LoVo (cell line): ENCODE results near the gene RALY.

Experiments used
- DNase-seq: peaks from one replicate; pipeline ENCODE4 v3.0.0-alpha.2; 2016; ENCODE audit warnings: low spot score

Gene RALY

DNA sequence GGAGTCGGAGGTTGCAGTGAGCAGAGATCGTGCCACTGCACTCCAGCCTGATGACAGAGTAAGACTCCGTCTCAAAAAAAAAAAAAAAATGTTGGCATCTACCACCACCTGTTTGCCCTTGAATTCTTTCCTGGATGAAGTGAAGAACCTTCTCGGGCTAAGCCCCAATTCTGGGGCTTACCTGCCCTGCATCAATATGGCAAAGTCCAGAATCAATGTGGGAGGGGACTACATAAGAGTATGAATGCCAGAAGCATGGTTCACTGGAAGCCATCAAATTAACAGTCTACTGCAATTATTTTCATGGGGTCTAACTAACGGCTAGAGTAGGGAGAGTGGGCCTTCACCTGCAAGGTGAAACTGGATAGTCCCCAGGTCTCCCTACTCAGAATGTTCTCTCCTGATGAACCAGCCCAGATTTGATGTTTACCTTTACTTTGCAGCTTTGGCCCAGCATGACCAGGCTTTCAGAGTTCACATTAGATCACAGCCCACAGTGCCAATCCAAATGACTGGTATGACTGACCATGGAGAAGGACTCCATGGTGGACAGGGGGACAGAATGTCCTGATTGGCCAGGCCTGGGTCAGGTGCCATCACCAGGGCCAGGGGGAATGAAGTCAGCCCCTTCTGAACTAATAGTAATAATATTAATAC is 7.0 kb upstream of the RALY start:
- no peak for DNase-seq

DNA sequence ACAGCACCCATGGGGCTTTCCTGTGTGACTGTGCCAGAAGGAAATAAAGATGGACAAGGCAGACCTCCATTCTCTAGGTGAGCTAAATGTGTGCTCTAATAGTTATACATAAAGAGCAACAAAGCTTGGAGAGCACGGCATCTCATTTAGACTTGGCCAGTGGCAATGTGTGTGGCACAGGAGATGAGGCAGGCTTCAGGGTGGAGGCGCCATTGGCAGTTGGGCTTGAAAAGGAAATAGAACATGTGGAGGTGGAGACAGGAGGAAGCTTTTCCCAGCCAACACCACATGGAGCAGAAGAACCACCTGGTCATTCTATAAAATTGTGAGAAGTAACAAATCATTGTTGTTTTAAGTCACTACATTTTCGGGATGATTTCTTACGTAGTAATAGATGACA is 3.6 kb upstream of the RALY start:
- no peak for DNase-seq

DNA sequence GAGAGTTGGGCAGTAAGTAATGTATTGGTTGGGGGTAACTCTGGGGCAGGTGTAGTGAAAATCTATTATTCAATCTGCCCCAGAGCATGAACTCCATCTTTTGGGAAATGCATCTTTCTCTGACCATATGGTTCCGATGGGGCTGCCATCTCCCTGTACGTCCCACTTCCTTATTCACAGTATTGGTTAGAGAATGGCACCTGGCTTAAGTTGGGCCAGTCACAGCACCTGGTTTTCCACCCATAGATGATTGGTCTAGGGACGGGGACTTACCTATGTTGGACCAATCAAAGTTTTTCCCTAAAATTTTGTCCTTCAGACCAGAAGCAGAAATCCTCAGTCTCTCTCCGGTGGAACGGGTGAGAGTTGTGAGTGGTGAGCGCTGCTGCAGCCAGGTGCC is 2.2 kb upstream of the RALY start:
- DNase-seq = no peak

DNA sequence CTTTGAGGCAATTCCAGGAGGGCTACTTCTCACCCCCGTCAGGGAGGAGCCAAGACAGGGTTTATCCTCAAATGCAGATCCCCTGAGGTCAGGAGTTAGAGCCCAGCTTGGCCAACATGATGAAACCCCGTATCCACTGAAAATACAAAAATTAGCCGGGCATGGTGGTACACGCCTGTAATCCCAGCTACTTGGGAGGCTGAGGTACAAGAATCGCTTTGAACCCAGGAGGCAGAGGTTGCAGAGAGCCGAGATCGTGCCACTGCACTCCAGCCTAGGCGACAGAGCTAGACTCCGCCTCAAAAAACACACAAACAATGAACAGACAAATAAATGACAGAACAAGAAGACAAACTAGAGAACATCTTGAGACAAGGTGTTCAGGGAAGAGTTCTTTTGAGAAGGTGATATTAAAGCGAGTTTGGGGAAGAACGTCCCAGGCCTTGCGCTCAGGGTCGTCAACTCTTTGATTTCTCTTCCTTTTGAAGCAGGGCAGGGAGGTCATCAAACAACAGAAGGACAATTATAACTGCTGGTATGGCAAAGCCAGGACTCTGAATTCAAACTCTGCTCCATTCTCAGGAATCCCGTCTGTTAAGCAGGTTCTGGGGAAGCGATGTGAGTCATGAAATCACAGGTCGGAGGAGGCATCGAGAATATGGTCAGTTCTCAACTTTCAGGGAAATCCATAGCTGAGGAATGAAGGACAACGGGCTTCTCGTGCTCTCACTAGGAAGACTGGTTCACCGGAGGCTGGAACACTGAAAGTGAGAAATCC is 1.4 kb upstream of the RALY start:
- DNase-seq = no peak

DNA sequence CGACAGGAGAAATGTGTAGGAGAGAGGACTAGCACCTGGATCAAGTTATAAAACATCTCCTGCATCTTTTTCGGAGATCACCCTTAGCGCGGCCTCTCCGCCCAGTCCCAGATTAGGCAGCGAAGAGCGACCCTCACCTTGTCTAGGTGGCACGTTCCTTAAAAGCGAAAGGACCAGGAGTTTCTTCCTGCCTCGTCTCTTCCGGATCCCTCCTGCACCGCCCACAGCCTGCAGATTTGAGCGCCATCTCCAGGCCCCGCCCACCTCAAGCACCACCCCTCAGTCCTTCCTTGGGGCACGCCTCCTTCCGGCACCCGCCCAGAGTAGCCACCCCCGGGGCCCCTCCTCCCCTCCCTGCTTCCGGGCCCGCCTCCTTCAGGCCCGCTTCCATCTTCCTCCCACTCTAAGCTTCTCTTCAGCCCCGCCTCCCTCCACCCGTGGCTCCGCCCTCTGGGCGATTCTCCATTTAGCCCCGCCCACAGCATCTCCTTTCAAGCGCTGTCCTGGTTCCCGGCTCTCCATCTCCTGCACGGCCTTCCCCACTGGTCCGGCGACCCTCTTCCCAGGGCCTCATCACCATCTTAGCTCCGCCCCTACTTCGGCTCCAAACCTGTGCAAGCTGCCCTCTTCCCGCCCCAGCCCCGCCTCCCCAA is 662 bp upstream of the RALY start:
- DNase-seq = peak; percentile 99

DNA sequence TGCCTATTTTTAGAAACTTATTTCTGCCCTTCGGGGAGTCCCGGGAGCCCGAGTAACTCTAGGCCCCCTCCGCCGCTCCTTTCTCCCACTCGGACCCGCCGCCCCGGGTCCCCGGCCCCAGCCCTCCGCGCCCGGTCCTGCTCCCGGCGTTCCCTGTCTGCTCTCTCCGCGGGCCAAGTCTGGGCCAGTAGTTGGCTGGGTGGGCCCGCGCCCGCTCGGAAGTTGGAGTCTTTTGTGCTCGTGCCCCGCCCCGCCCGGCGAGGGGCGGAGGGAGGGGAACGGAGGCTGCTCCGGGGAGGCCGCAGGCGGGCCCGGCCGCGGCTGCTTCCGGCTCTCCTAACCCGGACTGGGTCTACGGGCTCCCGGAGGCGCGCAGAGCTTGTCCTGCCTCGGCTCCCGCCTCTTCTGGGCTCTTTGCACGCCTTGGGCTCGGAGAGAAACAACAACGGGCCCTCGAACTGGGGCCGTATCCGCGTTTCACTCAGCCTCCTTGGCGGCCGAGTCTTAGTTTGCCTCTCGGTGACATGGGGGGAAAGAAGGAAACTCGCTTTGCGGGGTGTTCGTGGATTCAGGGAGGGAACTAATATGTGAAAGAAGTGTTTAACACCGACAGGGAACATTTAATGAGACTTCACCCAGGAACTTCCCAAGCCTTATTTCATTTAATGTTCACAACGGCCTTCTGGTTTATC is 657 bp downstream of the RALY start:
- DNase-seq = peak; percentile 70

DNA sequence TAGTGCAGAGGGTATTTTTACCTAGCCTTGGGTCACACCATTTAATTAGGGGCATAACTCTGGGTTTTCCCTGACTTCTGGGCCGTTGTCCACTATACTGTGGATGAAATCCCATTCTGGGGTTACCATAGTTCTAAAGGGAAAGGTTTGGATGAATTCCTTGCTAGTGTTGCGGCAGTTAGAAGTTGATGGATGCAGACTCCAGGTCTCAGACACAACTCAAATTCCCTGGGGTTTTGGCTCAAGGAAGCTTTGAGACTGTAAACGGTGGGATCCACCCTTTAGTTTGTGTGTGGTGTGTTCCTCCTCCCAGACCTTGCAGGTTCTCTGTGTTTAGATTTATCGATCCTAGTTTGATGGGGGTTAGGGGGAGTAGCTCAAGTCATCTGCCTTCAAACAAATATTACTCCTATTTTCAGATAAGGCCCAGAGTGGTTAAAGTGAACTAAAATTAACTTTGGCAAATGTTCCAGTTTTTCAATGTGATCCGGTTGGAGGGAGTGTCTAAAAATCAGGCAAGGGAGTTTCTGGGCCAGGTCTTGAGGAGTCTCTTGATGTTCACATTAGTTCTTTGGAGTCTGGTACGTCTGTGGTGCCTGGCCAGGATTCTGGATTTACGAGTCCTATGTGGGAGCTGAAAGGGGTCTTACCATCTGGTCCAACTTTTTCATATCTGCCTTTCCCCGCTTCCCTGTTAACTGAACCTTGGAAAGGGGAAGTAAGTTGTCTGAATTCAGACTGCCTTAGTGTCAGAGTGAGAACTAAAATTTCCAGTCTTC is 1.5 kb downstream of the RALY start:
- no peak for DNase-seq

DNA sequence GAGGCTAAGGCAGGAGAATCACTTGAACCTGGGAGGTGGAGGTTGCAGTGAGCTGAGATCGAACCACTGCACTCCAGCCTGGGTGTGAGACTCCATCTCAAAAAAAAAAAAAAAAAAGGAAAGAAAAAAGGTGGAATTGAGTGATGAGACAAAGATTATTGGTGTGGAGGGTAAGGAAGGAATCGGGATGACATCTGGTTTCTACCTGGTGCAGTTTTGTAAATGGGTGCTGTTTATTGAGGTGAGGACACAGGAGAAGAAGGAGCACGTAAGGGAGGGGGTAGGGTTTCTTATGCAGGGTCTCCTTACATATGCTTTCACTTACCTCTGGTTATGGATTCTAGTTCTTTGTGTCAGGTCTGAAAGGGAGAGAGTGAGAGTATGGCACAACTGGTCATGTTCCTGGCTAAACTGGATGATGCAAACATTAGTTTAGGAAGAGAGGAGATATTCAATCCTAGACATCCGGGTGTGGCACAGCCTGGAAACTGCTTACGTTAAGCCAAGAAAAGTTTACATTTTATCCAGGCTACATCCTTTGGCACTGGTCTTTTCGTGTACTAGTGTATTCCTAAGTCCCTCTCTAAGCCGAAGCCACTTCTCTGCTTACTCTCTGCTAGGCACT is 5.4 kb downstream of the RALY start:
- no peak for DNase-seq

DNA sequence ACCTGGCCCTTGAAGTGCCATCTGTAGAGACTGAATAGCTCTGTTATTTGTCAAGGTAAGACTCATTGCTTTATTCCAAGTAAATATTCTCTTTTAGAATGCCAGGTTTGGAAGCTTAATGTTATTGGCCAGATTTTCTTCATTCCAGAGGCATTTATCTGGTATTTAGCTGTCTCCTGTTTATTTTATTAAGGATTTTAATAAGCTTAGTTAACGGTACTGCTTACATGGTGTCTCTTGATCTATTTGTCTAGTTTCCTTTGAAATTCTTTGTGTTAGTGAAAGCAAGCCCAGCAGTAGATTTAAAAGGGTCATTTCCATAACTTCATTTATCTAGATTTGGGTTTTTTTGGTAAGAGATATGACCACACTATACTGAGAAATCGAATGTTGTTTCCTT is 7.7 kb downstream of the RALY start:
- DNase-seq = no peak

DNA sequence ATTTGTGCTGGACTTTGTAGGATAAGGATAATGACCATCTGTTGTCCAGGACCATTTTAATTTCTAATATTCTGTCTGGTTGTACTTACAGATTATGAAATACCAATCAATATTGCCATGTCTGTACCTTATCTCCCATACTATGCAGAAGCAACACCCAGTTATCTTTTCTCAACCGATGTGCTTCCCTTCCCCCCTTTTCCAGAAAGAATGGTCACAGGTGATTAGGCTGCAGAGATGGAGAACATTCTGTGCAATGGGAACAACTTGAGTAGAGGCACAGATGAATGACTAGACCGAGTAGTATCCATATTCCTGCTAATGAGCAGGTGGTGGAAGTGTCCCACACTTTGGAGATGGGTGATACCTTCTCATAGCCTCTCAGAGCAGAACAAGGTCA is 10.5 kb downstream of the RALY start:
- DNase-seq = no peak

DNA sequence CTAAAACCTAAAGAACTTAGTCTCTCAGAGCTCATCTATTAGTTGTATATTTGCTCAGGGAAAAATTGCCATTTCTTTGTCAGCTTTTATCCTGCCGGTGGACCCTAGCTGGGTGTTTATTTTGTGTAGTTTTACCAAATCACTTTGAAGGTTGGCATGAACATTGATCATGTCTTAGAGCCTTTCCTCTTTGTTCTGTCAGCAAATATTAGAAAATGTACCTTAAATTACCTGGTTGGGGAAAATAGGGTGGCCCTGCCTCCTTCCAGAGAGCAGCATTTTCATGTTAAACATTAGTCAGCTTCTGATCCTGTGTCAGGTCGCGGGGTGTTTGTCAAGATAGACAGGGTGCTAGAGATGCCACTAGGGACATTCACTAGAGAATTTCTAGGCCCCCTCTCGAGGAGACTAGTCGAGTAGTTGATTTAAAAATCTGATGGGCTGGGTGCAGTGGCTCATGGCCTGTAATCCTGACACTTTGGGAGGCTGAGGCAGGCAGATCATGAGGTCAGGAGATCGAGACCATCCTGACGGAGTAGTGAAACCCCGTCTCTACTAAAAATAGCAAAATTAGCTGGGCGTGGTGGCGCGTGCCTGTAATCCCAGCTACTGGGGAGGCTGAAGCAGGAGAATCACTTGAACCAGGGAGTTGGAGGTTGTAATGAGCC is 11.2 kb downstream of the RALY start:
- no peak for DNase-seq

DNA sequence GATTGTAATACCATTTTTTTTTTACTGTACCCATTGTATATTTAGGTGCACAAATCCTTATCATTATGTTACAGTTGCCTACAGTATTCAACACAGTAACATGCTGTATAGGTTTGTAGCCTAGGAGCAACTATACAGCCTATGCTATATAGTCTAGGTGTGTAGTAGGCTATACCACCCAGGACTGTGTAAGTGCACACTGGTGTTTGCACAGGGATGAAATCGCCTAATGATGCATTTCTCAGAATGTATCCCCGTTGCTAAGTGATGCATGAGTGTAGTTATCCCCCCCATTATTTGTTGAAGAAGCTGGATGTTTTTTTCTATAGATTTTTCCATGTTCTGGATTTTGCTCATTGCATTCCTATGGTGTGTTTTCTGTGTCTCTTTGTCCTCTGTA is 12.9 kb downstream of the RALY start:
- DNase-seq = no peak

DNA sequence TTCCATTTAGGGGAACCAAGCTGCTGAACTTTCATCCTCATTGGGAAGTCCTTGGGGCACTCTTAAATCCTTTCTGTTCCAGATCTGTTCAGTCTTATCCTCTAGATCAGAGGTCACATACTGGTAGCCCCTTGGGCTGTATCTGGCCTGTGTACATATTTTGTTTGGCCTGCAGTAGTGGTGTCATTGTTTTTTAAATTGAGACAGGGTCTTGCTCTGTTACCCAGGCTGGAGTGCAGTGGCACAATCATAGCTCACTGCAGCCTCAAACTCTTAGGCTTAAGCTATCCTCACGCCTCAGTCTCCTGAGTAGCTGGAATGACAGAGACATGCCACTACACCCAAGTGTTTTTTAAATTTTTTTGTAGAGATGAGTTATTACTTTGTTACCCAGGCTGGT is 14.8 kb downstream of the RALY start:
- no peak for DNase-seq

DNA sequence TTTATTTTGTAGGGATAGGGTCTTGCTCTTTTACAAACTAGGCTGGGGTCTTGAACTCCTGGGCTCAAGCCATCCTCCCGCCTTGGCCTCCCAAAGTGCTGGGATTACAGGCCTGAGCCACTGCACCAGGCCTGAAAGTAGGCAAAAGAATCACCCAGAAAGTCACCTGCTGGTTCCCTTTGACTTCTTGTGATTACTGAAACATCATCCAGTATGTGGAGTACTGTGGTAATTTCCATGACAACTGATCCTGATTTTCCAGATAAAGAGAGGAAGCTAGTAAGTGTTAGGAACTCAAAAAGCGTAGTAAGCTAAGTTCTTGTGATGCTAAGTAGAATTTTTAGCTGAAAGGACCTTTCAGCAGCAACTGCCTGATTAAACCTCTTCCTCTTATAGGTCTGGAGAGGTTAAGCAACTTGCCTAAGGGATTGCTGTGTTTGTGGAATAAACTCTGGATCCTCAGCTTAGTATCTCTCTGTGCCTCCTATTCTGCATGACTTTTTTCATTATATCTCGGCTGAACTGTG is 16.8 kb downstream of the RALY start:
- no peak for DNase-seq

DNA sequence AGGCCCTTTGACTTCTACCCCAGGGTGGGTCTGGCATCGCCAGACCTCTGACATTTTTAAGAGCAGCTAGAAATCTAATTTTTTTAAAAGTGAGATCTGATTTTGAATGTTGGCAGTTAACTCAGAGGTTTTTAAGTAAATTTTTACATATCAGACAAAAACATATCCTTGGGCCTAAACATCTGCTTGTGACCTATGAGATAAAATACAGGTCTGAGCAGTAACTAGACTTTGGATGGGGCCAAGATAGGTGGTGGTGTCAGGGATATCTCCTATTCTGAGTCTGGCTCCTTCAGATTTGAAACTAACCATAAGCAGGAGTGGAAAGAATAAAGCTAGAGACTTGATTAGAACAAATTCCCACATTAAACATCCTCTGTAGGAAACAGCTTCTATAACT is 17.6 kb downstream of the RALY start:
- no peak for DNase-seq

DNA sequence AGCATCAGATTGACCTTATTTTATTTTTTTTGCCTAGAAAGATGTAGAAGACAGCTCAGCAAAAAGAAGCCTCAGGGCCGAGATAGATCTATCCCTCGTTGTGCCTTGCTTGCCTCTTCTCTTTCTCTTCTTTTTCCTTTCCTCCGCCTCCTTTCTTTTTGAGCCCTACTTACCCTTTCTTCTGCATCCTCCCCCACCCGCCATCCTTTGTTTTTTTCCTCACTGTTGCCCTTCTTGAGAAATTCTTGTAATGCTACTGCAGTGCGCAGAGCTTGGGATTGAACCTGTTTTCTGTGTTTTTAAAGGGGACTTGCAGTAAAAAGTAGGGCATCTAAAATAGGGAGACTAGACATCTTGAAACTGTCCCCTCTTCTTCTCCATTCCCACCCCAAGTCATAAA is 18.6 kb downstream of the RALY start:
- DNase-seq = no peak

DNA sequence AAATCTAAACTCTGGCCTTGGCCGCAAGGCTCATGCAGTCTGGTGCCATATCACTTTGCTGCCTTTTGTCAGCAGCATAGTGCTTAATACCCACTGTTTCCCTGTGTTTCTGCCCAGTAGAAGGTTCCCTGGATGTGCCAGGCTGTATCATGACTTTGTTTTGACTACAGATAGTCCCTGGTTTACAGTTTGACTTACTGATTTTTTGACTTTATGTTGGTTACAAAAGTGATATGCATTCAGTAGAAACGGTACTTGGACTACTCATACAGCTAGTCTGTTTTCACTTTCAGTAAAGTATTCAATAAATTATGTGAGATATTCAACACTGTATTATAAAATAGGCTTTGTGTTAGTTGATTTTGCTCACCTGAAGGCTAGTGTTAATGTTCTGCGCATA is 19.0 kb downstream of the RALY start:
- DNase-seq = no peak

DNA sequence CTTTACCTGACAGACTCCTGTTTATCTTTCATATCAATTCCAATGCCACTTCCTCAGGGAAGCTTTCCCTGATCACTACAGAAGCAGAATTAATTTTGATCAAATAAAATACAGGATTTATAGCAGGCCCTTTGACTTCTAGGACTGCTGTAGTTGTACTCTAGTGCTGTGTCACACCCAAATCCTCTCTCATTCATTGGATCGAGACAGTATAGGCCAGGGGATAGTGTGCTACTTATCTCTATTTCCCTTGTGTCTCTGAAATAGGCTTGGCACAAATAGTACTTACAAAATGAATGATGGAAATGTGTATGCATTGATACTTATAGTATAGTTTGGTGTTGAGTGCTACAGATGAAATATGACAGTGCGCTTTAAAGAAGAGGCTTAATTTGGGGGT is 19.8 kb downstream of the RALY start:
- no peak for DNase-seq

DNA sequence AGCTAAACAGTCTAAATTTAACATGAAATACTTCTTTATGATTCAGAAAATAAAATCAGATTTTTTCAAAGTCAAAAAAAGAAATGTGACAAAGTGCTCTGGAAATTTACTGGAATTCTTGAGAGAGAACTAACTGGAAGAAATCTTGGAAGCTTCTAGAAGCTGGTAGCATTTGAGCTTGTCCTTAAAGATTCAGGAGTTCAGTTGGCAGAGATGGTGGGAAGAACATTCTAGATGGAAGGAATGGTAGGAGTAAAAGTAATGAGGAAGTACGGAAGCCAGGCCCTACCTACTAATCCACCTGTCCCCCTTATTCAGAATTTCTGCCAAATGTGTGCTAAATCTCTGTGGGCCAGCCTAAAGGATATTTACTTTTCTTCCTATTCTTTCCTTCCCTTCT is 21.2 kb downstream of the RALY start:
- no peak for DNase-seq

DNA sequence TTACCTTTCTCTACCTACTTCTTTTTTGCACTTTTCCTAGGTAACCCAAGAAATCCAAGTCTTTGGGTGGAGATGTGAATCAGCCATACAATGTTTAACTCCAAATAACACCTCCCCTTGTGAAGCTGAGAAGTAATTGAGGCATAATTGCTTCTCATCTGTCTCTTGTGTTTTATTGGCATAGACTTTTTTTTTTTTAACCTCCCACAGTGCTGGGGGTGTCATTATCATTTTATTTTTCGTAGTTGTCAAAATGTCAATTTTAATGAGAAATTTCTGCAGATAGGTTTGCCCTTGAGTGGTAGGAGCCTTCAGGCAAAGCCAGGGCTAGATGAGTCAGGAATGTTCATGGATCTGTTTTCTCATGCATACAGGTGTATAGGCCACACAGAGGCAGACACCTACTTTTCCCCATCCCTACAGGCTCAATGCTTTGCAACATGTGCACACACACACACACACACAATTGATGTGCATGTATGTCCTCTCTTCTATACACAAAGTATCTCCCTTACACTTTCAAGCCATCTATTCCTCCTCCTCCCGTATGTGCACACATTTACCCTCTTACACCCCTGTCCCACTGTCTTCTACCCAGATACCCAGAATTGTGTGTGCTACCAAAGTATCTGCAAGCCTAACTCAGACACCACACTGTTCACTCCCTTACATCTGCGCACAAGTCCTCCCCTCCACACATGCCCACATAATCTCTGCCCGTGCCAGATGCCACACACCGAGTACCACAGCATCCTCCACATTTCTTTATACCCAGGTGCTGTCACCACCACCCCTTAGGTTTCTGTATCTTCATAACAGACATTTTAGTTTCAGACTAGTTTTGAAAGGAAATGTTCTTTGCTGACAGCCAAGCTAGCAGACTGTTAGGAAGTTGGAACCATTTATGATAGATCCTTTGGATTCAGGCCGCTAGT is 22.0 kb downstream of the RALY start:
- no peak for DNase-seq
